UCSD-AML1 (cell line): ENCODE data around the gene RHOG.

Experiments used
- DNase-seq: peaks from one replicate; lab custom pipeline; 2025; ENCODE audit not compliant: unreplicated experiment; lab: John Stamatoyannopoulos, UW

The RHOG gene

DNA sequence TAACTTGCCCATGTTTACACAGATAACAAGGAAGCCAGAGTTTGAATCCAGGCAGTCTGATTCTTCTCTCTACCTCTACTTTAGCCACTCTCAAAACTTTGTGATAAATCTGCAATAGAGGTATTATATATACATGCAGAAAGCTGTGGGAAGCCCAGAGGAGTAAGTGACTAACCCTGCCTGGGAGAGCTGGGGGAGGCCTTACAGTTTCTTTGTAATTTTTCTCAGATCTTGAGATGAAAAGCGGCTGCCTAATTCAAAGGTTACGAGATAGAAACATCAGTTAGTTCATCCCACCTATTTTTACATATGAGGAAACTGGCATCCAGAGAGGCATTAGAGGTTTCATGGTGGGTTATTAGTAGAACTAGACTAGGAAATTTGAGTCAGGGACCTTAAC is 19.6 kb upstream of the RHOG start:
- DNase-seq: no peak

DNA sequence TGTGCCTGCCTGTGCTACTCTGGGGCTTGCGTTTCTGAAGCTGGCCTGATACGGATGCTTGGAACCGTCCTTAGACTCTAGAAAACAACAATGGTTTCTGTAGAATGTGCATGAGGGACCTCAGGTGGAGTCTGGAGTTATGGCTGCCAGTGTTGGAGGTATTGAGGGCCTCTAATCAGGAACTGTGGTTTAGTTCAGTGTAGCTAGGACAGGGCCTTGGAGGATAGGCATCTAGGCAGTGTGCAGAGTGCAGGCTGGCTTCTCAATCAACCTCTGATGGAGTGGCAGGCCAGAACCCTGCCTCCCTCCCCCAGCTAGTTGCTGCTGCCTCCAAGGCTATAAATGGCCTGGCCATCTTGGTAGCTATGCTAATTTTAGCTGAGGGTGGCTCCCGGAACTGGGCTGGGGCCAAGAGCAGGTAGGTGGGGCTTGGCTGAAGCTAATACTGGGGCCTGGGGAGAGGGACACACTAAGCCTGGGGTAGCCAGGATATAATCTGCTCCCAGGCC is 18.7 kb upstream of the RHOG start:
- peak; percentile 80 for DNase-seq

DNA sequence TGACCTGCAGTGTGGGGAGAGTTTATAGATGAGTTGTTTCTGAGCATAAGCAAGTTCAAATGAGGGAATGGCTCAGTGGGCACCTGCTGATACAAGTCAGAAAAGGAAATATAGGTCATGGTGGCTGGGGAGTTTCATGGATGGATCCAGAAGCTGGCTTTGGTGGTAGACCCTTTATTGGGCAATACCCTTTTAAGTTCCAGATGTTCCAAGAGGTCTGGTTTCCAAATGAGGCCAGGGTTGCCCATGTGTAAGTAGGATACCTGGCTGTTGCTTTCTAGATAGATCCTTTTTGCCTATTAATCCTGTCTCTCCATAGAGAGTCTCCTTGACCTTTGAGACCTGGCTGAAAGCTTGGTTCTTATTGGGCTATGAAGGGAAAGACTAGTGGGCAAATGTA is 16.9 kb upstream of the RHOG start:
- DNase-seq: no peak

DNA sequence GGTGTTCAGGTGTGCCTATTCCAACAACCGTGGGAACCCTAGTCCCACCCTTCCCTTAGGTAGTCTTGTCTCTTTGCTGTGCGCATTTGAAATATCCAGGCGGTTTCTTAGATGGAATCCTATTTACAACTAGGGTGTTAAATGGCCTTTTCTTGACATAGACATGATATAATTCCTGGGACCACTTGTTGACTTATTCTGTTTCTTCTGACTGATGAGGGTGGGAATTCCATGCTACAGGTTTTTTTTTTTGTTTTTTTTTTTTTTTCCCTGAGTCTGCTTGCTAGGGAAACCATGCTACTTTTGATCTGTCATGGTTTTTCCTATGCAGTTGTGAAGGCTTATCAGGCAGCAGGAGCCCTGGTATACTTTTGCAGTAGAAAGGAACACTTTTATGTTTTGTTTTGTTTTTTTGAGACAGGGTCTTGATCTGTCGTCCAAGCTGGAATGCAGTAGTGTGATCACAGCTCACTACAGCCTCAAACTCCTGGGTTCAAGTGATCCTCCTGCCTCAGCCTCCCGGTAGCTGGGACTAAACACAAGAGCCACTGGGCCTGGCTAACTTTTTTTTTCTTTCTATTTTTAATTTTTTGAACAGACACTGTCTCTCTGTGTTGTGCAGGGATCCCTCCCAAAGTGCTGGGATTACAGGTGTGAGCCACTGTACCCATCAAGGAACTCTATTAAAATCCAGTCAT is 16.2 kb upstream of the RHOG start:
- DNase-seq: no peak

DNA sequence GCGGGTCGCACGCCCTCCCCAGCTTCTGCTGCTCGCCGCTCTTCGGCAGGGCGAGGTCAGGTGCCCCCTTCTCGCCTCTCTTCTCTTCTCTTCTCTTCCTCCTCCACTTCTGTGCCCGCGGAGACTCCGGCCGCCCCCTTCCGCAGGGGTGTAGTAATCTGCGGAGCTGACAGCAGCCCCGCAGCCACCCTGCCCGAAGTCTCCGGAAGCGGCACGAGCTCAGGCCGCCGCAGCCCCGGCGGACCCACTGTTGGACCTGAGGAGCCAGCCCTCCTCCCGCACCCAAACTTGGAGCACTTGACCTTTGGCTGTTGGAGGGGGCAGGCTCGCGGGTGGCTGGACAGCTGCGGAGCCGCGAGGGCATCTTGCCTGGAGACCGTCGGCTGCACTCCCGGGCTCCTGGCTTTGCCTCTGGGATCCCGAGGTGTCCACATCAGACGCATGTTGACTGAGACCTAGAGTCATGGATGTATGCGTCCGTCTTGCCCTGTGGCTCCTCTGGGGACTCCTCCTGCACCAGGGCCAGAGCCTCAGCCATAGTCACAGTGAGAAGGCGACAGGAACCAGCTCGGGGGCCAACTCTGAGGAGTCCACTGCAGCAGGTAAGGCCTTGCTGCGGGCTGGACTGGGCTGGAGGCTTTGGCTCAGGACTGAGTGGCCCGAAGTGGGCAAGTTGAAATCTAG is 15.2 kb upstream of the RHOG start:
- DNase-seq: peak; percentile 74

DNA sequence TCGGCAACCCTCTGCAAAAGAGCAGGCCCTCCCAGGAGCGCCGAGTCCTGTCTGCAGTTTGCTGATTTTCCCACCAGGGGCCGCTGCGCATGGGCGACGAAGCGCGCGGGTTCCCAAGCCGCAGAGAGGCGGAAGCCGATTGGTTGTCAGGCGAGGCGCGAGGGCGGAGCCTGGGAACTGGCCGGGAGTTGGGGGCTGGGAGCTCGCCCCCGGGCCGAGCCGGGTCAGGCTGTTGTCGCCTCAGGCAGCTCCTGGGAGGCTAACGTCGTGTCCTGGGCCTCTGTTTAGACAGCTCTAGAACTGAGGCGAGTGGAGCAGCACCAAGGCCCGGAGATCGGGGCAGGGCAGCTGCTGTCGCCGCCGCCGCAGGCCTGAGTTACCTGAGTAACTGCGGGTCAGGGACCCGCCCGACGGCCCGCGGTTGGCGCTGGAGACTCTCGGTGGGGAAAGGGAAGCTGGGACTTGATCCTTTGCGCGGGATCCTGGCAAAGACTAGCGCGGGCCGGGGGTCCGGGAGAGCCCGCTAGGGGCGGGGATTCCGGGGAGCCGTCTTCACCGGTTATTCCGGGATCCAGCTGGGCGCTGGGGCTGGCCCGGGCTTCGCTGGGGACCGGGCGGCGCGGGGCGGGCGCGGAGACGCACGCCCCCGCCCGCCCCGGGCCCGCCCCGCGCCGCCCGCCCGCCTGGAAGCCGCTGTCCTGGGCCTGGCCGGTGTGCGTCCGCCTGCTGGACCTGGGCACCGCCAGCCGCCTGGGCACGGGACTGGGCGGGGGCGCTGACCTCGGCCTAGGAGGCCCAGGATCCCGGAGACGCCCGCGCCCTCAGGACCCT is 14.4 kb upstream of the RHOG start, which contains the start of gene STIM1:
STIM1 (plus strand) TSS at position 688 of the 831 bp plus-strand sequence. CDS start 607 bp downstream, outside the sequence.
- DNase-seq: peak; percentile 97

DNA sequence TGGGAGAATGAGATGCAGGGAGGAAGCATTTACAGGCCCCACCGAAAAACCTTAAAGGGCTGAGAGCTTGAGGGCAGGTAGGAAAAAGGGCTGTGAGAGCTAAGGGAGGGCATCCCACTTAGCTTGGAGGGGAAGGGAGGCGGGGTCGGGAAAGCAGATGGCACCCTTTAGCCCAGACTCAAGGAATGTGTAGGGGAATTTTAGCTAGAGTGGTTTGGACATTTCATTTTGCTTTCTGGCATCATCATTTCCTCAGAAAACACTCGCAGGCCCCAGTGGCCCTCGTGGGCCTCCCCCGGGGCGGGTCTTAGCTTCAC is 13.9 kb upstream of the RHOG start:
- DNase-seq: no peak

DNA sequence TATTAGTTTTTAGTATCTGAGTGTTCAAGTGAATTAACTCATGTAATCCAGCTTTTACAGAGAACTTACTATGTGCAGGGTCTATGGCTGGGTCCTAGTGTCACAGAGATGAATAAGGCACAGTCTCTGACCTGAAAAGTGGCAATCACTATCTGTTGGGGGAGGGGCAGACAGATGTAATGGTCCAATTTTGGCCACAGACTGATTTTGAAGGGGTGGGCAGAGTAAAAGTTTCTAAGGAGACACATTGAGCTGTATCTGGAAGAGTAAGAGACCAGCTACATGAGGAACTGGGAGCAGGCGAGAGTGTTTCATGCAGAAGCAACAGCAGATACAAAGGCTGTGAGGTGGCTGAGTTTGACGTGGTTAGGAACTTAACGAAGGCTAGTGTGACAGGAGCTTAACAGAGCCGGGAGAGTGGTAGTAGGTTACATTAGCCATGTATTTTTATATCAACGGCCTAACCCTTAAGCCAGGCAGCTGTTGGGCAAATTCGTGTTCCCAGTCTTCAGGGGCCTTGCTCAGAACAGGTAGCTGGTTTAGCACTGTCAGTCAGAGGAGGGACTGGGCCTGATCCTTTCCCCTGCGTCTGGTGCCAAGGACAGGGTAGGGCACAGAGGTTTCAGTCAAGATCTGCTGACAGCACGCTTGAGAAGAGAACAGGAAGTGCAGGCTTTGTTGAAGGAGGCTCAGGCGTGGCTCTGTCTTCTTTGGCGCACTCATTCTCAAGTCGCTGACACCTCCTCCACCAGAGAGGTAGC is 13.3 kb upstream of the RHOG start:
- DNase-seq: peak; percentile 72

DNA sequence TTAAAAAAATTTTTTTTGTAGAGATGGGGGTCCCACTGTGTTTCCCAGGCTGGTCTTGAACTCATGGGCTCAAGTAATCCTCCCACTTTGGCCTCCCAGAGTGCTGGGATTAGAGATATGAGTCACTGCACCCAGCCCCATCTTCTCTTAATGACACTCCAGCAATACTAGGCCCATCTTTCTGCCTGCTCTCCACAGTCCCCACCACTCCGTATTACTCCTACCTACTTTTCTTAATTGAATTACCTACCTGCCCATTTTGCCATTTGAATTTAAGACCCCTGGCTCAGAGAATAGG is 12.7 kb upstream of the RHOG start:
- DNase-seq: no peak

DNA sequence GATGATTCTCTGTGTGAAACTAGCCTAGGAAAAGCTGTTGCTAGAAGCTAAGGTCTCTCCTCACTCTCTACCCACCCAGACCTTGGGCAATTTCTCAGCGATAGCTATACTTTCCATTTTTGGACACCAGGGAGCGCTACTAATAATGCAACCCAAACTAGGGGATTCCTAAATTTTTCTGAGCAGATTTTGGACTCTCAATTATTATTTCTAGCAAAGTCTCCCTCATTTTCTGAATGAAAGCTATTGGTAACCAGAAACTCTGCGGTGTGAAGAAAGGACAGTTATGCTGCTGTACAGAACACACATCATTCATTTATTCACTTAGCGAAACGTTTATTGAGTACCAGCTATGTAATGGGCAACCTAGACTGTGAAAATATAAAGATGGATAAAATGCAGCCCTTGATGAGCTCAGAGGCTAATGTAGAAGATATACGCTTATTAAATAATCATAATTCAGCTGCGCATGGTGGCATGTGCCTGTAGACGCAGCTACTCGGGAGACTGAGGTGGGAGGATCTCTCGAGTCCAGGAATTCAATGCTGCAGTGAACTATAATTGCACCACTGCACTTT is 8.6 kb upstream of the RHOG start:
- DNase-seq: no peak

DNA sequence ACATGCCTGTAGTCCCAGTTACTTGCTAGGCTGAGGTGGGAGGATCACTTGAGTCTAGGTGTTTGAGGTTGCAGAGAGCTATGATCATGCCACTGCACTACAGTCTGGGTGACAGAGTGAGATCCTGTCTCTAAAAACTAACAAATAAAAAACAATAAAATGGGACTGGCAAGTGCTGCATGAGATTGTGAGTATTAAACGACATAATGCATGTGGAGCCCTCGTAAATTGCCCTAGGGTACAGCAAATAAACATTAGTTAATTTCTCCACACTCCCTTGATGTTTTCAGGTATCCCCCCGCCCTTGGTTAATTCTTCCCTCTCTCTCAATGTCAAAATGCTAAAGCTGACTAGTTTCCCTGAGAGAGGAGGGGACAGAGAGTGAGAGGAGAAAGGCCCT is 4.9 kb upstream of the RHOG start:
- no peak for DNase-seq

DNA sequence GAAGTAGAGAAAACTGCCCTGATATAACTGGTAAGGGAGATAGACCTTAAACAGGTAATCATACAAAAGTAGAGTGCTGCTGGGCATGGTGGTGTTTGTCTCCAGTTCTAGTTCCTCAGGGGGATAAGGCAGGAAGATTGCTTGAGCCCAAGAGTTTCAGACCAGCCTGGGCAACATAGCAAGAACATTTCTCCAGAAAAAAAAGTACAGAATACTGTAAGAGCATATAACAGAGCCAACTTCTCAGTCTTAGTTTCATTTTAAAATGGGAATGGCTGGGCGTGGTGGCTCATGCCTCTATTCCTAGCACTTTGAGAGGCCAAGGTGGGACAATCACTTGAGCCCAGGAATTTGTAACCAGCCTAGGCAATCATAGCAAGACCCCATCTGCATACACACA is 4.5 kb upstream of the RHOG start:
- DNase-seq: no peak

DNA sequence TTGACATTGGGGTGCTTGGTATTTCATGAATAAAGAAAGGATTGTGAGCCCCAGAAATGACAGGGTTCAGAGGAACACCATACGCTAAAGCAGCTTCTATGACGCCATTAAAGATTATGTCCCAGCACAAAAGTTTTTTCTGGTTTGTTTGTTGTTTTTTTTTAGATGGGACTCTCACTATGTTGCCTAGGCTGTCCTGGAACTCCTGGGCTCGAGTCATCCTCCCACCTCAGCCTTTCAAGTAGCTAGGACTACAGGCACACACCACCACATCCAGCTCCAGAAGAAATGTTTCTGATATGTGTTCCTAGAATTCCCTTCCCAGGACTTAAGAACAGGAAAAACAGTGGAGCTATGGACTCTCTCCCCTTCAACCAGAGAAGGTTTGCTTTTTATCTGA is 2.6 kb upstream of the RHOG start:
- DNase-seq: no peak

DNA sequence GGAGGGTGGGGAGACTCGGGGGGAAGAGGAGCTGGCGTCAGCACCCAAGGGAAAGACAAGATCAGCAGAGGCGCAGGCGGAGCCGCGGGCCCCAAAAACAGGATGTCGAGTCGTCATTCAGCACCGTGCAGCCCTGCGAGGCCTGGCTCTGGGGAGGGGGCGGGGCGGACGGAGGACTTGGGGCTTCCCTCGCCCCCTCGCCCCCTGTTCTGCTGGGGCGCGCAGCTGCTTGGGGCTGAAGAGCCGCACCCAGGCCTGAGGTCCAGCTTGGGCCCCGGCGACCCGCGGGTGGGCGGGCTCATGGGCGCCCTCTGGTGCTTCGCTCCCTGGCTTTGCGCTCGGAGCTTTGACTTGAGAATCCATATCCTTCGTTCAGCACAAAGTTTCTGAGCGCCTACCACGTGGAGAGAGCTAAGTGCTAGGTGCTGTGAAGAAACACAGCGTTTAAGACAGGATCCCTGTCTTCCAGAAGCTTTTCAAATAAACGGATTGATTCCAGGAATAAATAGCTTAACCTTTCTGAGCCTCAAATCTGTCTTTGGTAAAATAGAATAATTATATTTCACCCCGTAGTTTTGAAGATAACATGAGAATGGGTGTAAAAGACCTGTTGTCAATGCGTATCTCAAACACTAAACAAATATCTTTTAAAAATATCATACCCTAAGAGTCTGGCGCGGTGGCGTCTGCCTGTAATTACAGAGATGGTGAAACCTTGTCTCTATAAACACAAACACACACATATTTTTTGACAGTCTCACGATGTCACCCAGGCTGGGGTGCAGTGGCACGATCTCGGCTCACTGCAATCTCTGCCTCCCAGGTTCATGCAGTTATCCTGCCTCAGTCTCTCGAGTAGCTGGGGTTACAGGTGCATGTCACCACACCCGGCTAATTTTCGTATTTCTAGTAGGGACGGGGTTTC is 929 bp upstream of the RHOG start:
- peak; percentile 90 for DNase-seq

DNA sequence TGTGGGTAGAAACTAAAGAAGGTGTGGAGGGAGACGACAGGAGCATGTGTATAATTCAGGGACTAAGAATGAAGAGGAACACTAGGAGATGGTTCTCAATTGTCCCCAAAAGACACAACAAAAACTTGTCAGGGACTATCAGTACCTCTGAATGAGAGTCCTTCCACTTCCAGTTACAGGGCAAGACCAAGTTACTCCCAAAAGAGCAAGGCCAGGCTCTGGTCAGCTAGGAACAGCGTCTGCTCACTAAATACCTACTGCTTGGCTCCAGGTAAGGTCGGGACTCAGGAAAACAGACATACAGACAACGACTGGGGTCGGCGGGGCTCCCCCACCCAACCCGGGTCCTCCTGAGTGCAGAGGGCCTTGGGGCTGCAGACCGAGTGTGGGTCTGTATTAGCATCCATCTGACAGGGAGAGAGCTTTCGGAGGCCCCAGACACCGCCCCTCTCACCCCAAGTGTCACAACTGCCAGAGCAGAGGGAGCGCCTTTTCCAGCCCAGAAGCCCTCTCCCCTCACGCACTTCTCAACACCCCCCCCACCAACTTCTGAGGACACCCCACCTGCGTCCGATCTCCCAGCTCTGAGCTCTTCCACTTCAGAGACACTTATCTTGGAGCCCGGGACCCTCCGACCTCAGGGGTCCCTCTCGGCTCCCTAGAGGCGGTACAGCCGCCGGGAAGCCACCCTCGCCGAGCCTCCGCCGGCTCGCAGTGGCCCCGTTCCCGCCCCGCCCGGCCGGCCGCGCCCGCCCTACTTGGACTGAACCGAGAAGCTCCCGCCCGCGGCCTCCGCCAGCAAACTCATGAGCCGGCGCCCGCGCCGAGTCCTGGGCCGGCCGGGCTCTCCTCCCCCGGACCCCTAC is 522 bp downstream of the RHOG start:
- no peak for DNase-seq

DNA sequence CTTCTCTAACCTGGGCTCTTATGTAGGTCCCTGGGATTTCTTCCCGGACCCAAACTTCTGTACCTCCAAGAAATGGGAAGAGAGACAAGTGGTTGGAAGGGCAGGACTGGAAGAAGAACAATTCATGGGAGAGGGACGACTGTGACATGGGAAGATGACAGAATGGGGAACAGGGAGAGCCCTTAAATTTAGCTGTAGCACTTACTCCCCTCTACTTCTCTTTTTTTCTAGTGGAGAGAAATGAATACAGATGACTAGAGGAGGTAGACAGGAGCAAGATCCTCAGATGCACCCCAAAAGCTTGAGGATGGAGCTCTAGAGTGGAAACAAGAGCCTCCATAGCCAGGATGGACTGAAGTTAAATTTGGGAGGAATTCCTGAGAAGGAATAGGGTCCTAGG is 2.3 kb downstream of the RHOG start:
- DNase-seq: no peak

DNA sequence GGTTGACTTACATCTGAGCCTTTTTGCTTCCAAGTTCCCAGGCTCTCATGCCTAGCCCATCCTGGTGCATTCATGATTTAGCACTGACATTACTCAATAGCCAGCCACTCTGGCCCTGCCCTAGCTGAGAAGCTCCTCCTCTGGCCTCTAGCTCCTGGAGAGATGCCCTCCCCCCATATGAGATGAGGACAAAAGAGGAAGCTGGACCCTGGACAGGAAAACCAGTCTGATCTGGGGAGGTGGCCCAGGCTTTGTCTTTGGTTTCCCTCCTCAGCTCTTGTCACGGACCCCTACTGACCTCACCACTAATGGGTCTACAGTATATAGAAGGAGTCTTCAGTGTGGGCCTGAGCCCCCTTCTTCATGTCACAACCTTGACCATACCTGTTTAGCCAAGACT is 3.0 kb downstream of the RHOG start:
- peak; percentile 80 for DNase-seq

DNA sequence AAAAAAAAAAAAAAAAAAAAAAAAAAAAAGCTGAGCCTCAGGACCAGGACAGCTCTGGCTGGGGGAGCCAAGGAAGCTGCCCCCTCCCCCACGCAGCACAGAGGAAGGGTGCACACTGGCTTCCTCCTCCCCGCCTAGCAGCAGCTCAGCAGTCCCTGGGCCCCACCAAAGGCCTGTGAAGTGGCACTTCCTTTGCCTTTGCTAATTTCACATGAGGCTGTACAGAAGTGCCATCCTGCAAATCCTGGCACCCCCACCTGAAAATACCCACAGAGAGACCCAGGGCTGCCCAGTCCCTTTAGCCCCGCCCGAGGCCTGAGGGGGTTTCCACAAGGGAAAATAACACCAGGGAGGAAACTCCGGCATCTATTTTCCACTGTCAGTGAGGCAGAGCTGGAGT is 3.9 kb downstream of the RHOG start:
- DNase-seq: peak; percentile 70

DNA sequence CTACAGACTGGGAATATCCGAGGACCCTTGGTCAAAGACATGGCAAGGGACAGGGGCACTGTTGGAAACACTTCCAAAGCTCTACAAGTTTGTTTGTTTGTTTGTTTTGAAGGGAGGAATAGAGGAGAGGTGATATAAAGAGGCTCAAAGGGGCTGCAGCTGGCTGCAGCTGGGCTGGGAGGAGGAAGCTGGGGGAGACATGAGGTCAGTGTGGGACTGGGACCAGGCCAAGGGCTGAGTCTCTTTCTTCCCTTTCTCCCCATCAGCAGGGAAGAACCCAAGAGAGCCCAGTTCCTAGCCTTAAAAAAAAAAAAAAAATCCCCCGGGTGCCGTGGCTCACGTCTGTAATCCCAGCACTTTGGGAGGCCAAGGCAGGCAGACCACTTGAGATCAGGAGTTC is 5.0 kb downstream of the RHOG start:
- DNase-seq: no peak
